Bronchial epithelial cell (primary cell): ENCODE measurements around the gene PIANP. TPM values are rescaled to one million over a fixed set of nuclear protein-coding genes. Genes with fewer than 3 reads are reported as not detected.
"Not testable (repeated sequence)": the region's sequence is repeated elsewhere in the genome, so short reads cannot be mapped to it uniquely, and the experiment has no call there.

Experiments used
- DNase-seq: peaks from one replicate; pipeline ENCODE4 v3.0.0-alpha.2; 2010; ENCODE audit warnings: low read depth
- FAIRE-seq: peaks from 2 replicates; lab custom pipeline; 2011; peaks lifted over from hg19 to GRCh38; lab: Jason Lieb, UNC
- H3K27me3 ChIP-seq: 2 replicates; pipeline ENCODE4 v1.5.1; 2011; ENCODE audit warnings: low read length; ENCODE audit not compliant: control insufficient read depth, insufficient read depth
- H3K36me3 ChIP-seq: 2 replicates; pipeline ENCODE4 v1.5.1; 2011; ENCODE audit warnings: low read length; ENCODE audit not compliant: control insufficient read depth, insufficient read depth
- H3K4me3 ChIP-seq: 2 replicates; pipeline ENCODE4 v1.5.1; 2011; ENCODE audit warnings: mild to moderate bottlenecking, low read depth, low read length, control low read depth
- CTCF ChIP-seq: IDR thresholded peaks from 2 replicates; pipeline ENCODE4 v1.5.1; 2011; ENCODE audit warnings: mild to moderate bottlenecking, moderate library complexity, low read length, control low read depth, inconsistent platforms; ENCODE audit not compliant: insufficient read depth, severe bottlenecking
- total RNA-seq: library from RNA; depleted of rRNA; stranded (reverse); fragments of >200 nt; gene quantifications from 2 replicates; pipeline ENCODE4 v1.2.1, GENCODE V29; 2014

The PIANP gene
- total RNA-seq, 1 donor from 2014 or later: not detected

GRCh38 chr12:6725350-6725749 is 24.7 kb upstream of the PIANP start:
- Histone ChIP-seq H3K36me3 (peaks cover 14% of the 10 kb centered on the region), H3K27me3 (no peaks in the 10 kb centered on the region), H3K4me3 (no peak overlapping the region)
- DNase-seq (no peak), FAIRE-seq (no peak)
- TF ChIP-seq CTCF: no peak

GRCh38 chr12:6724409-6724797 is 23.8 kb upstream of the PIANP start:
- no peak for TF ChIP-seq CTCF
- H3K36me3 ChIP-seq: peaks cover 9% of the 10 kb centered on the region
- no peaks in the 10 kb centered on the region for H3K27me3 ChIP-seq
- DNase-seq (no peak), FAIRE-seq (no peak)
- peak overlapping the region; percentile 61 for H3K4me3 ChIP-seq

- Histone ChIP-seq H3K36me3 (peaks cover 5% of the 10 kb centered on the region), H3K4me3 (peak within 1 kb of the TSS; percentile 61), H3K27me3 (no peaks in the 10 kb centered on the region)
- no peak for FAIRE-seq
- peak; percentile 97 for DNase-seq
- no peak for TF ChIP-seq CTCF
These were observed 23.2 kb upstream of the PIANP start, which contains the start of gene COPS7A for GRCh38 chr12:6723607-6724408. TSS of gene COPS7A (plus strand) at chr12:6724046. CDS start at chr12:6724657, 611 bp downstream.

- peaks cover 4% of the 10 kb centered on the region for H3K36me3 ChIP-seq
- H3K4me3 ChIP-seq: no peak overlapping the region
- no peak for DNase-seq
- H3K27me3 ChIP-seq: no peaks in the 10 kb centered on the region
- no peak for FAIRE-seq
- no peak for TF ChIP-seq CTCF
These were observed 22.2 kb upstream of the PIANP start for GRCh38 chr12:6722863-6723262.

GRCh38 chr12:6716874-6717437 is 16.3 kb upstream of the PIANP start:
- H3K4me3 ChIP-seq: no peak overlapping the region
- no peaks in the 10 kb centered on the region for H3K27me3 ChIP-seq
- DNase-seq (no peak), FAIRE-seq (no peak)
- H3K36me3 ChIP-seq: no peaks in the 10 kb centered on the region
- TF ChIP-seq CTCF: no peak

- H3K36me3 ChIP-seq, H3K27me3 ChIP-seq, H3K4me3 ChIP-seq, FAIRE-seq, DNase-seq: not testable (repeated sequence)
These were observed 15.6 kb upstream of the PIANP start for GRCh38 chr12:6716031-6716873.
